ENCODE results near the gene RANBP9.

- TF ChIP-seq CTCF (IDR thresholded peaks at IDR 0.05) = no peak
- no peak for TF ChIP-seq POLR2A (IDR thresholded peaks at IDR 0.05)
These were observed 31.1 kb downstream of the RANBP9 start for GRCh38 chr6:13680448-13680968.

Data from right lobe of liver (tissue), 4 donors.